ENCODE measurements around the gene SIGLEC14. TPM values are rescaled to one million over a fixed set of nuclear protein-coding genes. Genes with fewer than 3 reads are reported as not detected.
"Not testable (repeated sequence)": the region's sequence is repeated elsewhere in the genome, so short reads cannot be mapped to it uniquely, and the experiment has no call there.

Gene SIGLEC14
- polyA plus RNA-seq, 1 donor = 1.9 TPM

- DNase-seq = not testable (repeated sequence)
These were observed 29.4 kb upstream of the SIGLEC14 start for GRCh38 chr19:51675911-51676565.

DNA sequence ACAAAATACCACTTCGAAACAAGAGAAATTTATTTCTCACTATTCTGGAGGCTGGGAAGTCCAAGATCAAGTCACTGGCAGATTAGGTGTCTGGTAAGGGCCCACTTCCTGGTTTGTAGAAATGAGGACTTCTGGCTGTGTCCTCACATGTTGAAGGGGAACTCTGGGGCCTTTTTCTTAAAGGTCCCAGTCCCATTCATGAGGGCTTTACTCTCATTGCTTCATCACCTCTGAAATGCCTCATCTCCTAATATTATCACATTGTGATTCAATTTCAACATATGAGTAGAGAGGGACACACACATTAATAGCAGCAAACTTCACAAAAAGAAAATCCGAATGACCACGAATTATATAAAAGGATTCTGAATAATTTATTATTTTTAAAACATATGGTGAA, 21.6 kb upstream of the SIGLEC14 start:
- no peak for DNase-seq

- DNase-seq = no peak
These were observed 18.4 kb upstream of the SIGLEC14 start for GRCh38 chr19:51664997-51665396.

GRCh38 chr19:51664131-51664530, 17.5 kb upstream of the SIGLEC14 start:
- no peak for DNase-seq

DNA sequence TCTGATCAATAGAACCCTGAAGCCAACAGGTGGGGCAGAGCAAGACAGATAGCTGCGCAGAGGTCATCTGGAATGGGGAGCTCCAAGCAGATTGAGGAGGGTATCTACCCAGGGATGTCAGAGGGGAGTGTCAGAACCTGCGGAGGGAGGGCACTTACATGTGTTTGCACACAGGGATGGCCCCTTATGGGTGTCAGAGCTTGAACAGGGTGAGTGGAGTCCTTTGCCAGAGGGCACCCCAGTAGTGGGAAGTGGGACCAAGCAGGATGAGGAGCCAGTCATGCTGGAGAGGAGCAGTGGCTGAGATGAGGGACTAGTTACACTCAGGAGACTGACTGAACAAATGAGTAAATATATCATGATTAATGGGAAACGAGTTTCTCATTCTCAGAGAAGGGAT, 17.0 kb upstream of the SIGLEC14 start:
- no peak for DNase-seq

GRCh38 chr19:51660975-51661600, 14.5 kb upstream of the SIGLEC14 start:
- DNase-seq = peak; percentile 65

GRCh38 chr19:51654783-51655182, 8.2 kb upstream of the SIGLEC14 start:
- DNase-seq = no peak

GRCh38 chr19:51653162-51653561, 6.5 kb upstream of the SIGLEC14 start:
- DNase-seq = no peak

GRCh38 chr19:51652266-51652665, 5.6 kb upstream of the SIGLEC14 start:
- DNase-seq = no peak

GRCh38 chr19:51651216-51651846, 4.7 kb upstream of the SIGLEC14 start:
- DNase-seq = no peak

DNA sequence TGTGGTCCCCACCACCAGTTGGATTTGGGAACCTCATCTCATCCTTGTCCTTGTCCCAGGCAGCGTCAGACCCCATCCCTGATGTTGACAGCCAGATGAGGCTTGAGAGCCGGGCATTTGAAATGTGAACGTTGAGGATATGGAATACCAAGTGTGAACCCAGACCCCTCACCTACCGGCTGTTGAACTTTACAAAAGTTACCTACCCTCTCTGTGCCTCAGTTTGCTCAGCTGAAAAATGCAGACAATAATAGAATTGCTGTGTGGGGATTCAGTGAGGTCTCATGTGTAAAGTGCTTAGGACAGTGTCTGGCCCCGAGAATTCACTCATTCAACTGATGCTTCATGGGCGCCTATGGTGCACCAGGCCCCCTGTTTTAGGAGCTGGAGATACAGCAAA, 693 bp upstream of the SIGLEC14 start:
- DNase-seq = no peak

- no peak for DNase-seq
These were observed 1.9 kb downstream of the SIGLEC14 start for GRCh38 chr19:51644636-51645271.

GRCh38 chr19:51641648-51642047, 5.0 kb downstream of the SIGLEC14 start:
- DNase-seq = no peak

GRCh38 chr19:51640386-51640785, 6.2 kb downstream of the SIGLEC14 start:
- DNase-seq = no peak

GRCh38 chr19:51639916-51640315, 6.7 kb downstream of the SIGLEC14 start:
- no peak for DNase-seq

DNA sequence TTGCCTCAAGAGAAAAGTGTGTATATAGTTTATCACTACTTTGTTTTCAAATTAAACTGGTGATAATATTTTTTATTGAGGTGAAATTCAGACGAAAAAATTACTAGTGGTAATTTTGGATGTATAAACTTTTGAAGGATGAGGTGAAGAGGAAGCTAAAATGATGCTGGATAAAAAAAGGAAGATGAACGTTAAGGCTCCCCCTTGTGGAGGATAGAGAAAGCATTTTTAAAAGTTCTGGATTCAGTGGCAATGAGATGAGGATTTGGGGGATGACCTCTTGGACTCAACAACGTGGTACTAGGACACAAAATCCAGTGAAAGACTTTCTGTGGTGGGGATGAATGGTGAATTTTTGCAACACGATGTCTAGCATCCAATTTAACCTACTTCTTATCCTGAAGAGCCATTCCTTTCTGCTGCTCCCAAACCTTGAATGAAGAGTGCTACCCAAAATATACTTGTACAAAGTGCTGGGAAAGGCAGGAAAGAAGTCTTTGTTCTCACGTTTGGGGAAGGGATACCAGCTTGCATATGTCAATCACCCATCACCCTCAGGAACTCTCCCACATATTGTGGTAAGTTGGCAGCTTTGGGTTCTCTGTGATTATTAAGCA, 9.2 kb downstream of the SIGLEC14 start:
- DNase-seq = no peak

GRCh38 chr19:51632126-51632525, 14.5 kb downstream of the SIGLEC14 start:
- DNase-seq = no peak

- not testable (repeated sequence) for DNase-seq
These were observed 16.3 kb downstream of the SIGLEC14 start, which contains the start of gene SIGLEC5 for GRCh38 chr19:51630315-51630714. Gene SIGLEC5, minus strand, starts transcription at chr19:51630401. Its CDS starts 66 bp downstream, at chr19:51630335.

DNA sequence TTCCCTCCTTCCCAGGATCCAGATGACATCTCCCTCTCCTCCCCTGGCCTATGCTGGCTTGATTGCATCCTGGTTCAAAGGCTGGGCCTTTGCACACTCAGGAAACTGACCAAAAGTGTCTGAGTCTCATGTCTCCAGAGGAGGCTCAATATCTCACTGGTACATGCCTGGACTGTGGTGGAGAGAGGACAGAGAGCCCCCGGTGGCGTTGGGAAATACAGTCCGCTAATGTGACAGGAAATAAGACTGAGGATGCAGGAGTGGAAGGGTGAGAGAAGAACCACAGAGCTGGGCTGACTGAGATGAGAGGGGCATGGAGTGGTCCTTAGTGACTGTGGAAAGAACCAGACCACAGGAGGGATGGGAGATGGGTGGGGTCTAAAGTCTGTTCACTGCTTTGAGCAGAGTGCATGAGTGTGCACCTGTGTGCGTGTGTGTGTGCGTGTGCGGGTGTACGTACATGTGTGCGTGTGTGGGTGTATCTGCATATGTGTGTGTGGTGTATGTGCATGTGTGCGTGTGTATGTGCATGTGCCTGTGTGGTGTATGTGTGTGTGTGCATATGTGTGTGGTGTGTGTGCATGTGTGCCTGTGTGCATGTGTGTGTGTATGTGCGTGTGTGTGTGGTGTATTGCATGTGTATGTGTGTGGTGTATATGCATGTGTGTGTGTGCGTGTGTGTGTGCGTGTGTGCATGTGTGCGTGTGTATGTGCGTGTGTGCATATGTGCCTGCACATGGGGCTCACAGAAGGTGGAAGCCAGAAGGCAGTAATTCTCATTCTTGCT, 18.3 kb downstream of the SIGLEC14 start:
- DNase-seq = no peak

DNA sequence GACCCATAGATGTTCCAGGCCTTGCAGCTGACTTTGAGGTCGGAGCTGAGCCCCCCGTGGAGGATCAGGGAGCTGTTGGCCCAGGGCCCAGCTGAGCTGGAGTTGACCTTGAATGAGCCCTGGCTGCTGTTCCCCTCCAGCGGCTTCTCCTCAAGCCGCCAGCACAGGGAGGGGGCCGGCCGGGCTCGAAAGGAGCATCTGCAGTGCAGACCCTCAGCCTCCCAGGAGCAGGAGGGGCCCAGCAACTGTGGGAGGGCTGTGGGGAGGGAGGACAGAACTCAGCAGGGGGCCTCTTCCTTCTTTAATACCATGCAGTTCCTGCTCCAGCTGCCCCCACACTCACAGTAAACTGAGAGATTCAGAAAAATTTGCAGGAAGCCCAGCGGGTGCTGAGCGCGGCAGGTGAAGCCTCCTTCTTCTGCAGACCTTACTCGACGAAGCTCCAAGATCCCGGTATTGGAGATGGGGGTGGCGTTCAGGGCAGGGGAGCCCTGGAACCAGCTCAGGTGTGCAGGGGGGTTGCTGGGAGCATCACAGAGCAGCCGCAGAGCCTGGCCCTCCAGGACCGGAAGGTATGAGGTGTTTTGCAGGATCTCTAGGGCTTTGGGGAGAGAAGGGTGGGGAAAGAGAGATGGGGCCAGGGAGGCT, 19.0 kb downstream of the SIGLEC14 start:
- DNase-seq = no peak

DNA sequence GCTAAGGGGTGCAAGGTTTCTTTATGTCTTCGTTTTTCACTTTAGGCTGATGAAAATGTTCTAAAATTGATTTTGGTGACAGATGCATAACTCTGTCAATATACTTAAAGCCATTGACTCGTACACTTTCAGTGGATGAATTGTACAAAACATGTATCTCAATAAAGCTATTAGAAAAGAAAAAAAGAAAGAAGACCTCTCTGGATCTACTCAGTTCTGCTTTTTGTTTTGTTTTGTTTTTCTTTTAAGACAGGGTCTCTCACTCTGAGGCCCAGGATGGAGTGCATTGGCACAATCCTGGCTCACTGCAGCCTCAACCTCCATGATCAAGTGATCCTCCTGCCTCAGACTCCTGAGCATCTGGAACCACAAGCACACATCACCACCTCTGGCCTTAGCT, 19.9 kb downstream of the SIGLEC14 start:
- no peak for DNase-seq

DNA sequence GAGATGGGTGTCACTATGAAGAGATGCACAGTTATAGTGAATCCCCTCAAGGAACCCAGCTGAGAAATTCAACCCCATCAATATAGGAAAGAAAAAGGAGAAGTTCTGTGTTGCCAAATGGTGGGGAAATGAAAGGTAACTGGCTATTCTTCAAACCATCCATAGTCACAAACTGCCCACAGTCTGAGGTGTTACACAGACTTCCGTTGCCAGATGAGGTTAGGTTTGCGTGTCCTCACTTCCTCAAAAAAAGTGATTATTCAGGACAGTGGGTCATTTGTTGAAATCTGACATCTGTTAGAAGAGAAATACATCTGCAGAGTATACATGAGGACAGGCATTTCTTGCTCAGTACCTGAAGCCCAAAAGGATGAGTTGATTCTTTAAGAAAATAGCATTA, 25.4 kb downstream of the SIGLEC14 start:
- no peak for DNase-seq

Measured in hindlimb muscle (tissue), 1 donor.